Stimulated activated effector memory CD8-positive, alpha-beta T cell treated with anti-CD3 and anti-CD28 coated beads, Interleukin-12 subunit alpha, Interleukin-12 subunit beta, amount 100 ng/mL, for 72 hours (primary cell): ENCODE measurements around the gene CGGBP1.
A peak's percentile ranks its signal among the peaks of the same experiment; 100 is the strongest.
"Not testable (repeated sequence)": the region's sequence is repeated elsewhere in the genome, so short reads cannot be mapped to it uniquely, and the experiment has no call there.

ENCODE experiments used
- ATAC-seq: fragments of 150-1000 bp; cut with Tn5 transposase; 2 replicates; pipeline ENCODE4 v1.10.0; 2021
- DNase-seq, 2 donors: peaks; one replicate each; pipeline ENCODE4 v3.0.0; 2021 to 2022; ENCODE audit warnings: low spot score in 2 of 2
- H3K27ac Mint-ChIP-seq: one replicate; pipeline ENCODE4 v1.8.0; 2022; ENCODE audit warnings: mild to moderate bottlenecking, mixed read lengths
- H3K36me3 Mint-ChIP-seq: one replicate; pipeline ENCODE4 v1.8.0; 2022; ENCODE audit warnings: mild to moderate bottlenecking, mixed read lengths
- H3K4me1 Mint-ChIP-seq: one replicate; pipeline ENCODE4 v1.8.0; 2022; ENCODE audit warnings: mixed read lengths
- H3K4me3 Mint-ChIP-seq: one replicate; pipeline ENCODE4 v1.8.0; 2022; ENCODE audit warnings: mild to moderate bottlenecking, mixed read lengths
- H3K9me3 Mint-ChIP-seq: one replicate; pipeline ENCODE4 v1.8.0; 2022; ENCODE audit warnings: mixed read lengths

CGGBP1 gene

DNA sequence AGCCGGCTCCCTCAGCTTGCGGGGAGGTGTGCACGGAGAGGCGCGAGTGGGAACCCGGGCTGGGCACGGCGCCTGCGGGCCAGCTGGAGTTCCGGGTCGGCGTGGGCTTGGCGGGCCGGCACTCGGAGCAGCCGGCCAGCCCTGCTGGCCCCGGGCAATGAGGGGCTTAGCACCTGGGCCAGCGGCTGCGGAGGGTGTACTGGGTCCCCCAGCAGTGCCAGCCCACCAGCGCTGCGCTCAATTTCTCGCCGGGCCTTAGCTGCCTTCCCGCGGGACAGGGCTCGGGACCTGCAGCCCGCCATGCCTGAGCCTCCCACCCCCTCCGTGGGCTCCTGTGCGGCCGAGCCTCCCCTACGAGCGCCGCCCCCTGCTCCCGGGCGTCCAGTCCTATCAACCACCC lies 43.1 kb downstream of the CGGBP1 start:
- H3K4me3 Mint-ChIP-seq, H3K27ac Mint-ChIP-seq, ATAC-seq, H3K9me3 Mint-ChIP-seq, H3K36me3 Mint-ChIP-seq, DNase-seq: not testable (repeated sequence)
- H3K4me1 Mint-ChIP-seq: peaks cover 18% of the 10 kb centered on the region

- DNase-seq (no peak), ATAC-seq (peak; percentile 16)
- Mint-ChIP-seq H3K9me3 (no peaks in the 10 kb centered on the region), H3K4me3 (no peak overlapping the region), H3K36me3 (no peaks in the 10 kb centered on the region), H3K27ac (no peak overlapping the region), H3K4me1 (peaks cover 13% of the 10 kb centered on the region)
These were observed 45.2 kb downstream of the CGGBP1 start for GRCh38 chr3:88013592-88013991.

- DNase-seq (no peak), ATAC-seq (no peak)
- no peaks in the 10 kb centered on the region for H3K4me1 Mint-ChIP-seq
- no peak overlapping the region for H3K4me3 Mint-ChIP-seq
- H3K27ac Mint-ChIP-seq: no peak overlapping the region
- no peaks in the 10 kb centered on the region for H3K9me3 Mint-ChIP-seq
- H3K36me3 Mint-ChIP-seq: no peaks in the 10 kb centered on the region
These were observed 48.0 kb downstream of the CGGBP1 start for GRCh38 chr3:88010810-88011209.

DNA sequence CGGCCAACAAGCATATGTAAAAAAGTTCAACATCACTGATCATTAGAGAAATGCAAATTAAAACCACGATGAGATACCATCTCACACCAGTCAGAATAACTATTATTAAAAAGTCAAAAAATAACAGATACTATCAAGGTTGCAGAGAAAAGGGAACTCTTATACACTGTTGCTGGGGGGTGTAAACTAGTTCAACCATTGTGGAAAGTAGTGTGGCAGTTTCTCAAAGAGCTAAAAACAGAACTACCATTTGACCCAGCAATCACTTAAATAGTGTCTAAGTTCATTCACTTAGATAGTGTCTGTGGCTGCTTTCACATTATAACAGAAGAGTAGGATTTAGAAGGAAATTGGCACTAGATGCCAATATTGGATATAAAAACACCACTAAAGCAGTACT lies 49.7 kb downstream of the CGGBP1 start:
- ATAC-seq (no peak), DNase-seq (no peak)
- Mint-ChIP-seq H3K27ac (no peak overlapping the region), H3K36me3 (no peaks in the 10 kb centered on the region), H3K4me1 (no peaks in the 10 kb centered on the region), H3K4me3 (no peak overlapping the region), H3K9me3 (no peaks in the 10 kb centered on the region)

- no peaks in the 10 kb centered on the region for H3K9me3 Mint-ChIP-seq
- no peak overlapping the region for H3K4me3 Mint-ChIP-seq
- no peaks in the 10 kb centered on the region for H3K4me1 Mint-ChIP-seq
- no peak overlapping the region for H3K27ac Mint-ChIP-seq
- no peaks in the 10 kb centered on the region for H3K36me3 Mint-ChIP-seq
- DNase-seq (no peak), ATAC-seq (peak; percentile 61)
These were observed 53.7 kb downstream of the CGGBP1 start for GRCh38 chr3:88005066-88005465.

- peaks cover under 1% of the 10 kb centered on the region for H3K4me1 Mint-ChIP-seq
- H3K27ac Mint-ChIP-seq: no peak overlapping the region
- H3K9me3 Mint-ChIP-seq: no peaks in the 10 kb centered on the region
- ATAC-seq: no peak
- DNase-seq: no peak
- H3K4me3 Mint-ChIP-seq: no peak overlapping the region
- no peaks in the 10 kb centered on the region for H3K36me3 Mint-ChIP-seq
These were observed 55.6 kb downstream of the CGGBP1 start for GRCh38 chr3:88003115-88003755.

DNA sequence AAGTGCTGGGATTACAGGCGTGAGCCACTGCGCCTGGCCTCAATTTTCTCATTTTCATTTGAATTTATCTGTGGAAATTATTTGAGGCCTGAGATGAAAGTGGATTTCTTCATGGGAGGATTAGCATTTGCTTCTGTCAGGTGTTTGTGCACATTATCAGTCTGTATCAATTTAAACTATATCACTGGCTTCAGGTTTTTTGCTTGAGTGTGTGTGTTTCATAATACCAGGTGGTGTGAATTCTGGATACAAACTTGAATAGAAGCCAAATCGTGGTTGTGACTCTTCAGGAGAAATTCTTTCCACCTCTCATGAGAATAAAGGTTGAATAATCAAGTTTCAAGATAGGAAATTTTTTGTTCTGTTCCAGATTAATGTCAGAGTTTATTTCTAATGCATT lies 56.4 kb downstream of the CGGBP1 start:
- no peak overlapping the region for H3K27ac Mint-ChIP-seq
- no peaks in the 10 kb centered on the region for H3K36me3 Mint-ChIP-seq
- H3K9me3 Mint-ChIP-seq: no peaks in the 10 kb centered on the region
- peaks cover 9% of the 10 kb centered on the region for H3K4me1 Mint-ChIP-seq
- no peak for ATAC-seq
- no peak for DNase-seq
- H3K4me3 Mint-ChIP-seq: no peak overlapping the region
